VCaP (cell line): ENCODE measurements around the gene GATA3.

ENCODE experiments used
- H3K27ac ChIP-seq: fragments of 450-650 bp; 2 replicates; pipeline ENCODE4 v1.5.1; 2017
- CTCF ChIP-seq: fragments of 450-650 bp; conservative IDR thresholded peaks from 2 replicates; pipeline ENCODE4 v1.5.1; 2017; ENCODE audit warnings: mild to moderate bottlenecking, moderate library complexity

GATA3 gene

DNA sequence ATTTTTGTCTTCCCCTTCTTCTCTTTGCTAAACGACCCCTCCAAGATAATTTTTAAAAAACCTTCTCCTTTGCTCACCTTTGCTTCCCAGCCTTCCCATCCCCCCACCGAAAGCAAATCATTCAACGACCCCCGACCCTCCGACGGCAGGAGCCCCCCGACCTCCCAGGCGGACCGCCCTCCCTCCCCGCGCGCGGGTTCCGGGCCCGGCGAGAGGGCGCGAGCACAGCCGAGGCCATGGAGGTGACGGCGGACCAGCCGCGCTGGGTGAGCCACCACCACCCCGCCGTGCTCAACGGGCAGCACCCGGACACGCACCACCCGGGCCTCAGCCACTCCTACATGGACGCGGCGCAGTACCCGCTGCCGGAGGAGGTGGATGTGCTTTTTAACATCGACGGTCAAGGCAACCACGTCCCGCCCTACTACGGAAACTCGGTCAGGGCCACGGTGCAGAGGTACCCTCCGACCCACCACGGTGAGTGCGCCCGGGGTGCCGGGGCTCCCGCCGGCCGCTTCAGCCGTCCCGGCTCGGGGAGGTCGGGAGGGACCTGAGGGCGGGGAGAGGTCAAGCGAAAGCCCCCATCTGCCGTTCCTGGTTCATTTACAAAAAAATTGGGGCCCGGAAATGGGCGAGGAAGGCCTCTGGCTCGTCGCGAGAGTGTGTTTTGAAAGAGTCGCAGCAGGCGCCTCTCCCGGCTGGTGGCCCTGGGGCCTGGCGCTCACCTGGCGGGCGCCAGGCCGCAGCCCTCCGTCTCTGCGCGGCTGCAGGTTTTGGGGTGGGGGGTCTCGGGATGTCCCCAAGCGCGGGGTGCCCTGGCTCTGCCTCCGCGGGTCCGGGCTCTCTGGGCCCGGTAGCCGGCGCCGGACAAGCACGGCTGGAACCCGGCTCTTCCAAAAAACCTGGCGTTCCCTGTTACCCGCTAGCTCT, 1.2 kb downstream of the GATA3 start:
- TF ChIP-seq CTCF = no peak
- no peak overlapping the region for H3K27ac ChIP-seq

- TF ChIP-seq CTCF = no peak
- H3K27ac ChIP-seq = no peak overlapping the region
These were observed 1.9 kb downstream of the GATA3 start for GRCh38 chr10:8056378-8056777.

- TF ChIP-seq CTCF = no peak
- H3K27ac ChIP-seq = no peak overlapping the region
These were observed 2.4 kb downstream of the GATA3 start for GRCh38 chr10:8056871-8057331.

DNA sequence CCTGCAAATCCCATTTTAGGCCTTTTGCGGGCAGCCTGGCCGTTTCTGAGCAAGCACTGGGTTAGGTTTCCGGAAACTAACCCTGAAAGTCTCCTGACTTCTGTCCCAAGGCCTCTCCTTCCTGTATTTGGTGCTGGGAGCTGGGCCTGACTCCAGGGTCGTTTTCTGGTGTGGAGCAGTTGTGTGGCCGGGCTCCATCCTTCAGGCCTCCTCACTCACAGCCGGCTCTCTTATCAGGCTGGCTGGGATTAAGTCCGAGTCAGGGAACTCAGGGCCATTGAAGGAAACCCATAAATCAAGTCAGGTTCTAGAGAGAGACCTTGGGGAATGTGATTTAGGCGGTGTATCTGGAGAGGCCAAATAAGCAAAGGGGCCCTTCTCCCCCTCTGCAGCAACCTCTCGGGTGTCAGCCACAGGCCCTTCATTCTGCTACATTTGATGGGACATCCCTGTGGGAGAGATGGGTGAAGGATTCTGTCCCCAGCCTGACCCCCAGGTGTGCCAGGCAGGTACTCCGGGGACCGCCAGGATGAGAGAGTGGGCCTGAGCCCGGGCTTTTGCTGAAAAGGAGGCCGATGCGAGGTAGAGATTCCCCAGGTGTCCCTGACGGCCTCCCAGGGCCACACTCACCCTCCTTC, 3.3 kb downstream of the GATA3 start:
- H3K27ac ChIP-seq = no peak overlapping the region
- TF ChIP-seq CTCF = no peak

DNA sequence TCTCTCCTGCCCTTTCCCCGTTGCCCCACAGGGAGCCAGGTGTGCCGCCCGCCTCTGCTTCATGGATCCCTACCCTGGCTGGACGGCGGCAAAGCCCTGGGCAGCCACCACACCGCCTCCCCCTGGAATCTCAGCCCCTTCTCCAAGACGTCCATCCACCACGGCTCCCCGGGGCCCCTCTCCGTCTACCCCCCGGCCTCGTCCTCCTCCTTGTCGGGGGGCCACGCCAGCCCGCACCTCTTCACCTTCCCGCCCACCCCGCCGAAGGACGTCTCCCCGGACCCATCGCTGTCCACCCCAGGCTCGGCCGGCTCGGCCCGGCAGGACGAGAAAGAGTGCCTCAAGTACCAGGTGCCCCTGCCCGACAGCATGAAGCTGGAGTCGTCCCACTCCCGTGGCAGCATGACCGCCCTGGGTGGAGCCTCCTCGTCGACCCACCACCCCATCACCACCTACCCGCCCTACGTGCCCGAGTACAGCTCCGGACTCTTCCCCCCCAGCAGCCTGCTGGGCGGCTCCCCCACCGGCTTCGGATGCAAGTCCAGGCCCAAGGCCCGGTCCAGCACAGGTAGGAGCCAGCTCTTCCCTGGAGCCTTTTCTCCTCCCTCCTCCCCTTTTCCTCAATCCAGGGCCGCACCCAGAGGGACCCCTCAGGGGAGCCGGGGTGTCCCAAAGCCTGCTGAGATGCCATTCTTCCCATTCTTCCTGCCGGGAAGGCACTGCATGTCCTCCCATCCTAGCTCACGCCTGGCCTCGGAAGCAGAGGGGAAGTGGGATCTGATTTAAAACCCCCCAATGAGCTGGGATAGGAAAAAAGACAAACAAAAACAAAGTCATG, 4.0 kb downstream of the GATA3 start:
- H3K27ac ChIP-seq = no peak overlapping the region
- TF ChIP-seq CTCF = no peak

DNA sequence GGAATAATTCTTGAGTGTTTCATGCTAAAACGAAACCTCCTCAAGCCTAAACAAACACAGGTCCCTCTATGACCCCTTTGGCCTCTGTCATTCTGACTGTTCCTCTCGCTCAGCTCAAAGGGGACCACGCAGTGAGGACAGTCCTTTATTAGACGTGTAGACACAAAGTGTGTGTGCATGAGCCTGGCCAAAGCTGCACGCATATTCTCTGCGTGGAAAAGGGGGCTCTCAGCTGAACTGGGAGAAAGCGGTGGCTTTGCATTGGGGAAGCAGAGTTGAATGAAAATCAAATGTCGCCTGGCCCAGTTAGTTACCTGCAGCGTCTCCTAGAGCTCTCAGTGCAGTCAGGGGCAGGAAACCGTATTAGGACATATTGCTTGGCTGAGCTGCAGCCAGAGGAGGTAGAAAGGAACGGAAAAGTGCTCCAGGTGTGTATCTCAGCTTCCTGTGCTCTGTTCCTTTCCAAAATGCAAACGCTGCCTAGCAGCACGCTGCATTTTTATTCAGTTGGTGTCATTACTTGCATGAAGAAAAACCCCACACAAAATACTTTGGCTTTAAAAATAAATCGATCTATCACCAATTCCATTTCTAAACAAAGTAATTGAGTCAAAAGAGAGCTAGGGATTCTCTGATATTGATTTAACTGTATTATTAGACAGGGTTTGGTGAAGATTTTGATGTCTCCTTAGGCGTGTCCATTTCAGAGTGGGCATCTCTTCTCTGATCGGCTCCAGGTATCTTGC, 4.9 kb downstream of the GATA3 start:
- H3K27ac ChIP-seq = no peak overlapping the region
- no peak for TF ChIP-seq CTCF
